Suprapubic skin (tissue), 4 donors: ENCODE data around the gene HNRNPF. TPM values are rescaled to one million over a fixed set of nuclear protein-coding genes. Genes with fewer than 3 reads are reported as not detected.
"Not testable (repeated sequence)": the region's sequence is repeated elsewhere in the genome, so short reads cannot be mapped to it uniquely, and the experiment has no call there.

Source experiments
- DNase-seq, 2 donors: peaks; one replicate each; pipeline ENCODE4 v3.0.0-alpha.2; 2019; ENCODE audit warnings: low spot score in 2 of 2
- H3K27ac ChIP-seq: fragments of 200-600 bp; sonication (generic); one replicate; pipeline ENCODE4 v1.5.1; 2019
- H3K27me3 ChIP-seq: fragments of 200-600 bp; sonication (generic); one replicate; pipeline ENCODE4 v1.5.1; 2019
- H3K36me3 ChIP-seq: fragments of 200-600 bp; sonication (generic); one replicate; pipeline ENCODE4 v1.5.1; 2019
- H3K4me1 ChIP-seq: fragments of 200-600 bp; sonication (generic); one replicate; pipeline ENCODE4 v1.5.1; 2019
- H3K4me3 ChIP-seq: fragments of 200-600 bp; sonication (generic); one replicate; pipeline ENCODE4 v1.5.1; 2019; ENCODE audit warnings: mild to moderate bottlenecking
- H3K9me3 ChIP-seq: fragments of 200-600 bp; sonication (generic); one replicate; pipeline ENCODE4 v1.5.1; 2019
- CTCF ChIP-seq, 2 donors: fragments of 200-600 bp in 1 of 2; fragments of 450-650 bp in 1 of 2; sonication (generic) in 1 of 2; IDR thresholded peaks; one replicate each; pipeline ENCODE4 v1.5.1; 2016 to 2019; ENCODE audit warnings: antibody characterized with exemption in 2 of 2, mild to moderate bottlenecking in 1 of 2, moderate library complexity in 1 of 2
- EP300 ChIP-seq: sonication (generic); formaldehyde crosslinking; IDR thresholded peaks from one replicate; pipeline ENCODE4 v1.6.1; 2017; ENCODE audit warnings: antibody characterized with exemption
- POLR2A ChIP-seq, 2 donors: fragments of 450-650 bp; IDR thresholded peaks; one replicate each; pipeline ENCODE4 v1.6.1; 2017; ENCODE audit warnings: antibody characterized with exemption in 2 of 2, mild to moderate bottlenecking in 2 of 2, moderate library complexity in 2 of 2
- POLR2AphosphoS5 ChIP-seq, 3 donors: sonication (generic); formaldehyde crosslinking; IDR thresholded peaks; one replicate each; pipeline ENCODE4 v1.6.1; 2017; ENCODE audit warnings: antibody characterized with exemption in 3 of 3
- WGBS: methylation state at CpG from one replicate; pipeline ENCODE4 v1.1.5; 2018; 5-methylcytosine and 5-hydroxymethylcytosine counted together
- total RNA-seq, 4 donors: library from RNA; depleted of rRNA; stranded (reverse); fragments of >200 nt; gene quantifications; one replicate each; pipeline ENCODE4 v1.1.0, GENCODE V29; 2016

The HNRNPF gene
- total RNA-seq, 4 donors from 2014 or later = 180 to 248 (median 217) TPM

- H3K4me3 ChIP-seq = no peak overlapping the region
- no peaks in the 10 kb centered on the region for H3K27me3 ChIP-seq
- WGBS = 78% methylated on average over 2 of the region's 2 CpGs
- TF ChIP-seq CTCF (IDR thresholded peaks at IDR 0.05) (no peak), POLR2A (IDR thresholded peaks at IDR 0.05) (no peak), EP300 (no peak), POLR2AphosphoS5 (IDR thresholded peaks at IDR 0.05) (no peak)
- no peaks in the 10 kb centered on the region for H3K9me3 ChIP-seq
- no peak overlapping the region for H3K27ac ChIP-seq
- H3K4me1 ChIP-seq = peaks cover 16% of the 10 kb centered on the region
- DNase-seq = no peak
- no peaks in the 10 kb centered on the region for H3K36me3 ChIP-seq
These were observed 39.8 kb upstream of the HNRNPF start for GRCh38 chr10:43448742-43449141.

- not testable (repeated sequence) for H3K4me1 ChIP-seq, H3K36me3 ChIP-seq, H3K4me3 ChIP-seq, H3K27me3 ChIP-seq, H3K9me3 ChIP-seq, H3K27ac ChIP-seq
- peak in 1 of 2 donors; percentile 43 for DNase-seq
- 93% methylated on average over 29 of the region's 53 CpGs for WGBS
These were observed 37.4 kb upstream of the HNRNPF start for GRCh38 chr10:43446219-43447017.

- Histone ChIP-seq H3K9me3 (no peaks in the 10 kb centered on the region), H3K27me3 (no peaks in the 10 kb centered on the region), H3K4me3 (no peak overlapping the region), H3K4me1 (no peaks in the 10 kb centered on the region), H3K27ac (no peak overlapping the region), H3K36me3 (no peaks in the 10 kb centered on the region)
- WGBS = 51% methylated on average over 2 of the region's 2 CpGs
- no peak for TF ChIP-seq CTCF (IDR thresholded peaks at IDR 0.05)
- no peak for DNase-seq
These were observed 36.0 kb upstream of the HNRNPF start for GRCh38 chr10:43444897-43445466.

- H3K27me3 ChIP-seq = no peaks in the 10 kb centered on the region
- H3K9me3 ChIP-seq = no peaks in the 10 kb centered on the region
- no peaks in the 10 kb centered on the region for H3K36me3 ChIP-seq
- 89% methylated on average over 7 of the region's 7 CpGs for WGBS
- no peak for TF ChIP-seq CTCF (IDR thresholded peaks at IDR 0.05)
- no peak for TF ChIP-seq POLR2A (IDR thresholded peaks at IDR 0.05)
- TF ChIP-seq POLR2AphosphoS5 (IDR thresholded peaks at IDR 0.05) = no peak
- no peak for TF ChIP-seq EP300
- DNase-seq = peak in 1 of 2 donors; percentile 10
- no peaks in the 10 kb centered on the region for H3K4me1 ChIP-seq
- H3K27ac ChIP-seq = no peak overlapping the region
- H3K4me3 ChIP-seq = no peak overlapping the region
These were observed 35.3 kb upstream of the HNRNPF start for GRCh38 chr10:43444323-43444722.

GRCh38 chr10:43440463-43441134 is 31.6 kb upstream of the HNRNPF start:
- H3K27me3 ChIP-seq = no peaks in the 10 kb centered on the region
- no peak overlapping the region for H3K4me3 ChIP-seq
- no peak overlapping the region for H3K27ac ChIP-seq
- 84% methylated on average over 4 of the region's 5 CpGs for whole genome bisulfite sequencing
- no peaks in the 10 kb centered on the region for H3K9me3 ChIP-seq
- peak in 1 of 2 donors; percentile 0 for DNase-seq
- peaks cover 6% of the 10 kb centered on the region for H3K4me1 ChIP-seq
- H3K36me3 ChIP-seq = no peaks in the 10 kb centered on the region
- TF ChIP-seq POLR2A (IDR thresholded peaks at IDR 0.05) = no peak
- TF ChIP-seq POLR2AphosphoS5 (IDR thresholded peaks at IDR 0.05) = no peak
- no peak for TF ChIP-seq EP300
- no peak for TF ChIP-seq CTCF (IDR thresholded peaks at IDR 0.05)
